Measurements from ENCODE around the gene GALNT2.

Gene GALNT2

DNA sequence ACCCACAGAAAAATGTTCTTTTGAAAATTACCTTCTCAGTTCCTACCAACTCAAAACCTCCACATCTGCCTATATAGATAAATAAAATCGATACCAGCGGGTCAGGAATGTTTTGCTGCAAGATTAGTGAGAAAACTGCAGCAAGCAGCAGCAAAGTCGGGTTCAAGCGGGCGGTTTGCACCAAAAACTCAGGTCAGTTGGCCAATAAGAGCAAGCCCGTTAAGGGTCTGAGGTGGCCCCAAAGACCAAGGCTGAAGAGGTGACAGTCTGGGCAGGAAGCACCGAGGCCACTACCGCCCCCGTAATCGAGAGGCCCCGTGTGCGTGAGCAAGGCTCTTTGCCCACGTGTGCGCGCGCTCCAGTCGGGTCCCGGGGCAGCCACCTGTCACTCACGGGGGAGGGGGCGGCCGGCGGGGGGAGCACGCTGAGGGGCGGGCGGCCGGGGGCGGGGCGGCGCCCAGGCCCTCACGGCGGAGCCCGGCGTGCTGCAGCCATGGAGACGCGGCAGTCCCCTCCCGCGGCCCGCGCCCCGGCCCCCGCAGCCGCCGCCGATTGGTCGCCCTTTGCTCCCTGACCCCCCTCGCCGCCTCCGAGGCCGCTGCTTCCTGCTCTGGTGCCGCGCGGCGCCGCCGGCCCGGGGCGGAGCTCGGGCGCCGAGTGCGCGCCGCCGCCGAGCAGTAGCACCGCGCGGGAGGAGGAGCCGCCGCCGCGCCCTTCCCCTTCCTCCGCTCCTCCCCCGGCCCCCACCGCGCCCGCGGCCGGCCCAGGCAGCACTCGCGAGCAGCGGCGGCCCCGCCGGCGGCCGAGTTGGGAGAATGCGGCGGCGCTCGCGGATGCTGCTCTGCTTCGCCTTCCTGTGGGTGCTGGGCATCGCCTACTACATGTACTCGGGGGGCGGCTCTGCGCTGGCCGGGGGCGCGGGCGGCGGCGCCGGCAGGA lies at the start of gene GALNT2:
GALNT2 (plus strand) TSS at position 773 of the 939 bp plus-strand sequence; CDS start at position 816, 43 bp downstream.
- in situ Hi-C loops (cut with HindIII; ENCODE audit: low sequenced_read_pairs), result no loop called here

DNA sequence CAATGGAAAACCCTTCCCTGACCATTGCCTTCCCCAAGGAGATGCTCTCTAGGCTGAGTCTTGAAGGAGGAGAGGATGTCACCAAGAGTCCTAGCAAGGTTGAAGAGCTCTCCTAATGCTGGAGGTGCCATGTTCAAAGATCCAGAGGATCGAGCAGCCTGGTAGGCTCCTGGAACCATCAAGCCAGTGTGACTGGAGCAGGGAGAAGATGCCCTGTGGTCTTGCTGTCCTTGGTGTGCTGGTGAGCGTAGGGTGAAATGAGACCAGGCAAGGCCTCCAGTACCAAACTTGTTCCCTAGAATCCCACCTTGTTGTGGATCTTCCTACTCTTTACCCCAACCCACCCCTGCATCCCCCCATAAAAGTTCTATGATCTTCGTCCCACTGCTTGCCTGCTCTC lies 46.6 kb upstream of the GALNT2 start:
- in situ Hi-C loops (cut with HindIII; ENCODE audit: low sequenced_read_pairs), result no loop called here

DNA sequence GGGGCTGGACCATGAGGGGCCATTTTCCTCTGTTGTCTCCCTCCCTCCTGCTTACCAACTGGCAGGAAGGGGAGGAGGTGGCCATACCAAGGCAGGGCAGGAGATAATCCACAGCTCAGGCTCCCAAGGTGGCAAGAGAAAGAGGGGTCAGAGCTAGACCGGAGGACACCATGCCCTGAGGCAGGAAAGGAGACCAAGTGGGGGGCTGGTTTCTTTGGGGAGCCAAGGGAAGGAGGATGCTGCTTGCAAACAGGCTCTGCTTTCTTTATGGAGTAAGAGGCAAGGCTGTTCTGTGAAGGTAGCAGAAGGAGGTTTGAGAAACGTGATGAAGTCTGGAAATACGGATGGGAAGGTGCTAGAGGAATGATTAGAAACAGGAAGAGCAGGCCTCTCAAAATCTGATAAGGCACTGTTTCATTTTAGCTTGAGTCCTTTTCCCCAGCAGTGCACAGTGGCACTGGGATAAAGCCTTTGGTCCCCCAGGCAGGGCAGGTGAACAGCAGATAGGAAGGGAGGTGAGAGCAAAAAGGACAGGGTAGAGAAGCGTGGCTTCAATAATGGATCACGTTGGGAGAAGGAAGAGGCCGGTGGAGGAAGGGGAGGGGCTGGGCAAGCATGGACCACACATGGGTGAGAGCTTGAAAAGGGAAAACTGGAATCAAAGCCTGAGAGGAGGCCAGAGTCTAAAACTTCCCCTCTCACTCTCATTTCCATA lies 44.2 kb upstream of the GALNT2 start:
- in situ Hi-C loops (cut with HindIII; ENCODE audit: low sequenced_read_pairs), result no loop called here

DNA sequence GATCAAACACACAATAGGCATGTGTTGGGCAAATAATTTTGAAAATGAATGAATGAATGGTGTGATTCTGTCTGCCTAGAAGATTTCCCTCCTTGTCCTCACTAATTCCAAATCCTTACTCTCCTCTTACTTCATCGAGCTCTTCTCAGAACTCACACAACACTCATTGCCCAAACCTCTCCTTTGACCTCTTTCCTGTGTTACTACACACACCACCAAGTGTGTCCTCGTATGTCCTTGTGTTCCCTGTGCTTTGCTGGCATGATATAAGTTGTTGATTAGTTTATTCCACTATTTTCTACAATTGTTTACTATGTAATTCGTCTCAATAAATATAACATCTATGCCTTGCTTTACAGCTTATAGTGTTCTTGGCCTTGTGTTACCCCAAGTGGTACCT lies 41.4 kb upstream of the GALNT2 start:
- in situ Hi-C loops (cut with HindIII; ENCODE audit: low sequenced_read_pairs), result no loop called here

DNA sequence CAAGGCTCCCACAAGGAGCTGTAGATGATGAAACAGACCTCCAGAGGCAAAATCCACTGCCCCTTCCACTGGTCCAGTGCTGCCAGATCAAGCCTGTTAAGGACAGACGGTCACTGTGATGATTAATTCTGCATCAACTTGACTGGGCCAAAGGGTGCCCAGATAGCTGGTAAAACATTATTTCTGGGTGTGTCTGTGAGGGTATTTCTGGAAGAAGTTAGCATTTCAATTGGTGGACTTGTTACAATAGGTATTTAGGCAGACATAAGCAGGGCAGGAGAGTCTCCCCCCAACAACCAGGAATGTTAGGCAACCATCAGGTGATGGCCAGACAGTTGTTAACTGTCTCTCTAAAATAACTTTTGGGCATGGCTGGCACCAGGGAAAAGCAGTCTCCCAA lies 40.9 kb upstream of the GALNT2 start:
- in situ Hi-C loops (cut with HindIII; ENCODE audit: low sequenced_read_pairs), result no loop called here

DNA sequence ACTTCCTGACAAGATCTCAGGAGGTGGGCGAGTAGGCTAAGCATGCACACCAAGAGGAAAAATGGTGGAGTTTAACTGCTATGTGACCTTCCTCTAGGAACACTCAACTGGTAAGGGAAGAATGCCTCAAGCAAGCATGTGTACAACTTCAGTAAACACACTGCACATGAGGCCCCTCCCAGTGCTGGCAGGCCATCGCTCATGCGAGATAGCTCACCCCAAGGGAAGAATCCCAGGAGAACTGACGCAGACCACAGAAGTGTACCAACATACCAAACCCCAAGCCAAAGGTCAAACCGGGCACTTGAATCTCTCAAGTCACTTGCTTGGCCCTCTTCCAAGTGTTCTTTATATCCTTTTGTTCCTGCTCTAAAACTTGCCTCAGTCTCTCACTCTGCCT lies 40.5 kb upstream of the GALNT2 start:
- in situ Hi-C loops (cut with HindIII; ENCODE audit: low sequenced_read_pairs), result no loop called here

DNA sequence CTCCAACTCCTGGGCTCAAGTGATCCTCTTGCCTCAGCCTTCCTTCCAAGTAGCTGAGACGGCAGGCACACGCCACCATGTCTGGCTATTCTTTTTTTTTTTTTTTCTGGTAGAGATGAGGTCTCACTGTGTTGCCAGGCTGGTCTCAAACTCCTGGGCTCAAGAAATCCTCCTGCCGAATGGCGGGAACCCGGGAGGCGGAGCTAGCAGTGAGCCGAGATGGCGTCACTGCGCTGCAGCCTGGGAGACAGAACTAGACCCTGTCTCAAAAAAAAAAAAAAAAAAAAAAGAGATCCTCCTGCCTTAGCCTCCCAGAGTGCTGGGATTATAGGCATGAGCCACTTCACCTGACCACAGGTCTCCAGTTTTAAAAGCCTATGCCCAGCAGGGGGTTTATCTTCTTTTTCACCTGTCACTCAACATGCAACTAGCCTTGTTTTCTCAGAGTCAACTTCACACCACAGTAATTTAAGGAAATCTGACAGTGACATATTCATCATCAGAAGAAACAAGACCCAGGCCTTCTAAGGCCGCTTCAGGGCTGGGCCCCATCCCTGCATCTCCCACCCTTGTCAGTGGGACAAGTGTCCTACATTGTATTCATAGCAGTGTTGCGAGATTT lies 38.3 kb upstream of the GALNT2 start:
- in situ Hi-C loops (cut with HindIII; ENCODE audit: low sequenced_read_pairs), result no loop called here

DNA sequence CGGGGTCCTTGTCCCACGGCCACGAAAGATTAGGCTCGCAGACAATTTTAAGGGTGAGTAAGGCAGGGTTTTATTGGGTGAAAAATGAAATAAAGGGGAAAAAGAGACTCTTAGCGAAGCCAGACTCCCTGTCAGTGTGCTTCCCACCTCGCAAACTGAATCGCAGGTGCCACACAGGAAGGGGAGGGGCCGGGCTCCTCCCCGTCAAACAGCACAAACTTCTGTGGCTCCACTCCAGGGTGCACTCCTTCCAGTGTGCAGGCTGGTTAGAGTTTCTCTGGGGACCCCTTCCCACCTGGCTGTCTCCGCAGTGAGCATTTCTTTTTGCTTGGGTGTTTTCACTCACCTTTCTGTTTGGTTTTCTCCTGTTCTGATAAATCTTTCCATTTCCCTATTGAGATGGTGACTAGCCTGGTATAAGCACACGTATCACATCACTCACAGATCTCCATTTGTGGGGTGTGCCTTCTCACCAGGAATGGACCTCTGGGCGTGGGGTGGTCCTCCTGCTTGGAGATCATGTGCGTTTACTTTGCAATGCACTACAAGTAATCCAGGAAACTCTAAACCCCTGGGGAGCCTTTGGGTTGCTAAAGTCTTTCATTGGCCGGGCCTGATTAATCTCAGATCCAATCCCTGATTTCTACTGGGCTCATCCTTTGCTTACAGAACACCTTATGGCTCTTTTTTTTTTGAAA lies 37.6 kb upstream of the GALNT2 start:
- in situ Hi-C loops (cut with HindIII; ENCODE audit: low sequenced_read_pairs), result no loop called here

DNA sequence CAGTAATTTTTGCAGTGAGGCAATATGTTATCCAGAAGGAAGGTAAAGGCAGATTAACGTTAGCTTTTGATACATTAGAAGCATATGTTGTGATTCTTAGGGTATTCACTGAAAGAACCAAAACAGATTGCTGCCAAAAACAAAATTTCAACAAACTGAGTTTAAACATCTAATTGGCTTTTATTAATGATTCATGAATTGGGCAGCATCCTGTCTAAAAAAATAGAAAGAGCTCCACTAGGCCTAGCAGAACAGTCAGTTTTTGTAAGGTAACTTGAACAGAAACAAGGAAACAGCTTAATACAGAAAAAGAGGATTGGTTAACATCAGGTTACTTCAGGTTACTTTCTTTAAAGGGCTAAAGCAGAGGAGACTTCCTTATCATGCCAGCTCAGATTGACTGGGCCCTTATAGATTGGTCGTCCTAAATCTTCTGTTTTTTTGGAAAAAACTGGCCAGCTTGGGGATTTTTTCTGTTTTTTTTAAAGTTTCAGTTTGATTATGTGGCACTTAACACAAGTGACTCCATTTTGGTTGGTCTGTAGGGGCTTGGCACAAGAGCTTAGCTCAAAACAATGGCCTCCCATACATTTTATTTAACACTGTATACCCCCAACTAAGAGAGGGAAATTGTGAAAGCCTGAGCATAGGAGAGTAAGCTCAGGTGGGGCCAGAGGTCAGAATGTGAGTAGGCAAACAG lies 36.8 kb upstream of the GALNT2 start:
- in situ Hi-C loops (cut with HindIII; ENCODE audit: low sequenced_read_pairs), result no loop called here

DNA sequence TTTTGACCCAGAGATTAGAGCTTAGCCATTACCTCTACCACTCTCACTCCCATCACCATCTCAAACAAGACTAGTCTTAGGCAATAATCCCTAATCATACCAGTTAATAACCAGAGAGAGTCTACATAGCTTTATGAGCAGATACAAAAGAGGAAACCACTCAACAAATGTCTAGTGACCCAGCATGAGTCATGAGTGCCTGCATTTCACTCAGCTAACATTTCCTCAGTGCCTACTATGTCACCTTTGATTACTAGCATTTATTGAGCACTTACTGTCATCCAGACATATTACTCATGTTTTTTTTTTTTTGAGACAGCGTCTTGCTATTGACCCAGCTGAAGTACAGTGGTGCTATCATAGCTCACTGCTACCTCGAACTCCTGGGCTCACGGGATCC lies 35.9 kb upstream of the GALNT2 start:
- in situ Hi-C loops (cut with HindIII; ENCODE audit: low sequenced_read_pairs), result no loop called here

DNA sequence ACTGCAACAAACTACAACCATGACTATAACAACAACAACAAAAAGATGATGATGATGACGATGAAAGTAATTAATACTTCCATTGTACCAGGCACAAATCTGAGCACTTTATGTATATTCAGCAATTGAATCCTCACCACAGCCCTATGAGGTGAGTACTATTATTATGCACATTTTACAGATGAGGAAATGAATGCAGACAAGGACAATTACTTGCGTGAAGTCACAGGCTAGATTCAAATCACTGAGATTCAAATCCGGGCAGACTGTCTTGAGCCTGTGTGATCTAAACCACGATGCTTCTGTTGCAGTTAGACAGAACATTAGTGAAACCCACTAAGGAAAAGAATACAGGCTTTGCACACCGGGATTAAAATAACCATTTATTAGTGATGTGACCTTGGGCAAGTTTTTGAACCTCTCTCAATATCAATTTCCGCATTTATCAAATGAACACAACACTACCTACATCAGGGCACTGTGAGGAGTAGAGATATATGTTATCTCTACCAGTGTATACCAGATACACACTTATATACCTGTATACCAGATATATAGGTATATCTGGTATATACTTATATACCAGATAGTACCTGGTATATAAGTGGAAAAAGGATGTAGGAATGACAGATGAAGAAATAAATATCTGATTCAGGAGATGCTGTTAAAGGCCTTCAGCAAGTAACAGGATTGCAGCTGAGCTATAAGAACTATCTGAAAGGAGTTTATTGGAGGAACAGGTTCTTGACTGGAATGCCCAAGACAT lies 34.3 kb upstream of the GALNT2 start:
- in situ Hi-C loops (cut with HindIII; ENCODE audit: low sequenced_read_pairs), result no loop called here

DNA sequence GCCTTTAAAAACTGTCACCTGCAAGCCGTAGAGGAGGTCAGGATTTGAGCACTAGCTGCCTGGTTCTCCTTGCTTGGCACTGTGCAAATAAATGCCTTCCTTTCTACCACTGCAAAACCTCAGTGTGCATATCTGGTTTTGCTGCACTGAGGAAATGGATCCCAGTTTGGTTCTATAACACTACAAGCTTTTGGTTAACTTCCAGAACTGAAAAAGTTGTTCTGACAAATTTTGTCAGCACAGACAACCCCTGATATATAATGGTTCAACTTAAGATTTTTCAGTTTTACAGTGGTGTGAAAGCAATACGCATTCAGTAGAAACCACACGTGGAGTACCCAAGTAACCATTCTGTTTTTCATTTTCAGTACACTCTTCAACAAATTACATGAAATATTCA lies 29.8 kb upstream of the GALNT2 start:
- in situ Hi-C loops (cut with HindIII; ENCODE audit: low sequenced_read_pairs), result loop anchor here (5.0 kb wide), 1 partner anchor 95 kb away; no protein-coding TSS in a partner anchor

DNA sequence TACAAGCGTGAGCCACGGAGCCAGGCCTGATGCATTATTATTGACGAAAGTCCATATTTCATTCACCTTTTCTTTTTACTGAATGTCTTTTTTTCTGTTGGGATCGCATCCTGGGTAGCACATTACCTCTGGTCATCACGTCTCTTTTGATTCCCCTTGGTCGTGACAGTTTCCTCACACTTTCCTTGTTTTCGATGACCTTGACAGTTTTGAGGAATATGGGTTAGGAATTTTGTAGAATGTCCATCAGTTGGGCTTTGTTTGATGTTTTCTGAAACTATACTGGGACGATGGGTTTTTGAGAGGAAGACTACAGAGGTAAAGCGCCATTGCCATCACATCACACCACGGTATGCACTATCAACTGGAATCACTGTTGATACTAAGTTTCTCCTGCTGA lies 26.6 kb upstream of the GALNT2 start:
- in situ Hi-C loops (cut with HindIII; ENCODE audit: low sequenced_read_pairs), result no loop called here

DNA sequence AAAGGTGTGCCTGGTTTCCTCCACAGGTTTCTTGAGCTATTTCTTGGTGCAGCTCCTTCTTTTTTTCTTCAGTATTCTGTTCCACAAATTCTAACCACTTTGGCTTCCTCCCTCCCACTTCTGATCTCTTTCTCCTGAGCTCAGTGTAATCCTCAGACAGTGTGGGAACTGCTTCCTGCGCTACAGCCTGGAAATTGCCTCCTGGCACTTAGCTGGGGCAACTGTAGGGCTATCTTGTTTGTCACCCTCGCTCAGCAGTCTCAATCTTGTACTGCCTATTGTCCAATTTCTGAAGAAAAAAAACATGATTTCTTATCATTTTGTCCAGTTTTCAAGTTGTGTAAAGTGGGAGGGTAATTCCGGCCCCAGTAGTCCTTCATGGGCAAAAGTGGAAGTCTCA lies 24.0 kb upstream of the GALNT2 start:
- in situ Hi-C loops (cut with HindIII; ENCODE audit: low sequenced_read_pairs), result no loop called here

DNA sequence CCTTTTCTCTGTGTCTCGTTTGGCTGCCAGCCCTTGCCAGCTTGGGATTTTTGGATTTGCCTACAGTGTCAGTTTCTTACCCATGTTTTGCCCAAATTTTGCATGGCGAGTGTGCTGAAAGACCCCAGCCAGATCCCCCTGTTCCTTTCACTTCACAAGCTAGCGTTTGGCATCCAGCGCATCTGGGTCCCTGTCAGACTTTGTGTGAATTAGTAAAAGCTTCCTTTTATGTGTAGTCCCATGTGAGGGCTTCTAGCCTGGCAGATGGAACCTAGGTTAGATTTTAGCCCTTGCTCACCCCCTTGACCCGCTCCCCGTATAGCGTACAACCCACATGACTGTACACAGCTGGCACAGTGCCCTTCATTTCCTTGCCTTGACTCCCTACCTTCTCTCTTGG lies 22.3 kb upstream of the GALNT2 start:
- in situ Hi-C loops (cut with HindIII; ENCODE audit: low sequenced_read_pairs), result no loop called here

DNA sequence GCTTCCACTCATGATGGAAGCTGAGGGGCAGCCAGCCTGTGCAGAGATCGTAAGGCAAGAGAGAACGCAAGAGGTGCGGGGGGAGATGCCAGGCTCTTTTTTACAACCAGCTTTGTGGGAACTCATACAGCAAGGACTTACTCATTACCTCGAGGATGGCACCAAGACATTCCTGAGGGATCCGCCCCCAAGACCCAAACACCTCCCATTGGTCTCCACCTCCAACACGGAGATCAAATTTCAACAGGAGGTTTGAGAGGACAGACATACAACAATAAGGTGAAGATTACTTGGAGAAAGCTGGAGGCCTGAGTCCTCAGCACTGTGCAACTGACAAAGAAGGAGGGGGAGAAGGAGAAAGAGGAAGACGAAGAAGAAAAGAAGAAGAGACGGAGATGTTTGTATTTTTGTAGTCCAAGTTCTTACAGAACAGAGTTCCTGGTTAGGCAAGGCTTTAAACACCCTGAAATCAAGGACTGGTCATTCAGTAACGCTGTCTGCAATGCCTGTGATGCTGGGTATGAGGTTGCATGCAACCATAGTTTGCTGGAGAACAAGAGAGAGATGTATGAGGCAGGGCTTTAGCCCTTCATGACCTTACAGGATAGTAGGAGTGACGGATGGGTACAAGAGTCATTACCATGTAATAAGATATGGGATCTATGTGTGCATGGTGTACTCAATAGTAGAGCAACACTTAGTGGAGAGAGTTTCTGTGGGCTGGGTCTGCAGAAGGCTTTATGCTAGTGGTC lies 19.7 kb upstream of the GALNT2 start:
- in situ Hi-C loops (cut with HindIII; ENCODE audit: low sequenced_read_pairs), result no loop called here

DNA sequence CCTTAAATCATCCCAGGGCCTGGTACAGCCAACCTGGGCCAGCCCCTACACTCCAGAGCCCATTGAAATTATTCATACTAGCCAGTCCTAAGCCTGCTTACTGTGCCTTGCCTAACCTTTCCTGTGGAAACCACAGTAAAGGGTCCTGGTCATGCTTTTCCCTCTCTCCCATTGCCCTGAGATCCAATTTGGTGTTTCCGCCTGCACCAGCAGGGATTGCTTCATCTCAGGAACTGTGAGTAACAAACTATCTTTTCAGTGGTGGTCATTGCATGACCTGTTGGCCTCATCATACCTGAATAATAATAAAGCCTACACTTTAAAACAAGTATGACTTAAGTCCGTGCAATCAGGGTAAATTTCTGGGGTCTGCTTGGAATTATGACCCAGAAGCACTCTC lies 18.7 kb upstream of the GALNT2 start:
- in situ Hi-C loops (cut with HindIII; ENCODE audit: low sequenced_read_pairs), result no loop called here

DNA sequence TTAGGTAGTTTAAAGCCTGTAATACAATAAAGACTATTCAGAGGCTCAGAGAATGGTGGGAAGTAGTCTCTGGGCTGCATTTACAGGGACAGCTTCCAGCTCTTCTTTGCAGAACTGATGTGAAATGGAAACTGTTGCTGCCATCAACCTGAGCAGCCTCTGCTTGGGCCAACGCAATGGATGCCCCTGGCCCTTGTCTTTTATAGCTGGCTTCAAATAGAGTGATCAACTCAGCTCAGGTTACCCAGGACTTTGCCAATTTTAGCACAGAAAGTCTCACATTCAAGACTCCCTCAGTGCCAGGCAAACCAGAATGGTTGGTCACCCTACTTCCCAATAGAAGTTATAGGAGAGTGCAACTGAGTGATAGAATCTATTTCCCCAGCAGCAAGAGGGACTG lies 18.1 kb upstream of the GALNT2 start:
- in situ Hi-C loops (cut with HindIII; ENCODE audit: low sequenced_read_pairs), result no loop called here

DNA sequence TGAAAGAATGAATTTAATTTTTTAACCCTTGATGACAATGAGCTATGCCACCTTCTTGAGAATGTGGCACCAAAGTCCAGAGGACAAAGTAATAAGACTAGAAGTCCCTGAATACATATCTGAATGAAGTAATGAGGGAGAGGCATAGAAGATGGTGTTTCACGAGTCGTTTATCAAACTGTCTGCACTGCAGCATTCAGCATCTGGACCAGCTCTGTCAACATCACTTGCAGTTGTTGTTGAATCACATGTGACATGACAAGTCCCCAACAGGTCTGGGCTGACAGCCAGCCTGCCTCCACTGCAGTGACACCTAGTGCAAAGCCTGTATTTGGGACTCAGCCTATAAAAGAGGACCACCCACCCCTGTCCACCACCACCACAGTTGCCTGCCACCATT lies 17.3 kb upstream of the GALNT2 start:
- in situ Hi-C loops (cut with HindIII; ENCODE audit: low sequenced_read_pairs), result no loop called here

Data from endothelial cell of hepatic sinusoid (primary cell).